Esophagus squamous epithelium (tissue), 4 donors: ENCODE results near the gene AMH.

ENCODE experiments used
- CTCF ChIP-seq, 6 experiments: fragments of 450-650 bp in 4 of 6; fragments of 200-600 bp in 2 of 6; sonication (generic) in 2 of 6; IDR thresholded peaks; one replicate each; pipeline ENCODE4 v1.5.1; 2016 to 2019; ENCODE audit warnings: antibody characterized with exemption in 6 of 6, mild to moderate bottlenecking in 4 of 6, moderate library complexity in 4 of 6
- POLR2A ChIP-seq, 4 donors: fragments of 450-650 bp; IDR thresholded peaks; one replicate each; pipeline ENCODE4 v1.6.1; 2017; ENCODE audit warnings: antibody characterized with exemption in 4 of 4, mild to moderate bottlenecking in 4 of 4, moderate library complexity in 3 of 4

GRCh38 chr19:2219726-2220125 lies 29.4 kb upstream of the AMH start:
- no peak for TF ChIP-seq CTCF (IDR thresholded peaks at IDR 0.05)
- no peak for TF ChIP-seq POLR2A (IDR thresholded peaks at IDR 0.05)
